HG02571 (cell line): ENCODE measurements around the gene AHNAK2.
A peak's percentile ranks its signal among the peaks of the same experiment; 100 is the strongest.
"Not testable (repeated sequence)": the region's sequence is repeated elsewhere in the genome, so short reads cannot be mapped to it uniquely, and the experiment has no call there.

Source experiments
- ATAC-seq: cut with Tn5 transposase; IDR thresholded peaks from one replicate; pipeline ENCODE4 v1.9.1; 2021; ENCODE audit warnings: mild to moderate bottlenecking, moderate library complexity; ENCODE audit not compliant: unreplicated experiment

AHNAK2 gene

GRCh38 chr14:104929268-104930230 is 48.6 kb downstream of the AHNAK2 start:
- no peak for ATAC-seq

- ATAC-seq, result no peak
Observed at GRCh38 chr14:104928391-104929133, 49.6 kb downstream of the AHNAK2 start.

GRCh38 chr14:104927901-104928300 is 50.3 kb downstream of the AHNAK2 start:
- no peak for ATAC-seq

GRCh38 chr14:104927432-104927816 is 50.8 kb downstream of the AHNAK2 start:
- ATAC-seq, result no peak

- ATAC-seq, result peak; percentile 79
Observed at GRCh38 chr14:104926619-104927431, 51.3 kb downstream of the AHNAK2 start.

GRCh38 chr14:104925855-104926609 is 52.1 kb downstream of the AHNAK2 start:
- ATAC-seq, result no peak

GRCh38 chr14:104925214-104925854 is 52.8 kb downstream of the AHNAK2 start:
- ATAC-seq, result no peak

- ATAC-seq, result no peak
Observed at GRCh38 chr14:104924421-104925213, 53.6 kb downstream of the AHNAK2 start, which contains the start of gene PLD4. PLD4 (plus strand) TSS chr14:104924879; CDS start chr14:104927141, 2,262 bp downstream.

GRCh38 chr14:104923640-104924420 is 54.3 kb downstream of the AHNAK2 start:
- no peak for ATAC-seq

- no peak for ATAC-seq
Observed at GRCh38 chr14:104919993-104920315, 58.2 kb downstream of the AHNAK2 start.

GRCh38 chr14:104919152-104919992 is 58.8 kb downstream of the AHNAK2 start:
- ATAC-seq, result not testable (repeated sequence)

GRCh38 chr14:104917993-104918392 is 60.2 kb downstream of the AHNAK2 start:
- no peak for ATAC-seq

GRCh38 chr14:104917116-104917515 is 61.1 kb downstream of the AHNAK2 start:
- no peak for ATAC-seq

- no peak for ATAC-seq
Observed at GRCh38 chr14:104913435-104913834, 64.7 kb downstream of the AHNAK2 start.

- no peak for ATAC-seq
Observed at GRCh38 chr14:104912053-104912452, 66.1 kb downstream of the AHNAK2 start.

GRCh38 chr14:104908303-104908702 is 69.9 kb downstream of the AHNAK2 start:
- ATAC-seq, result no peak

GRCh38 chr14:104905579-104905933 is 72.6 kb downstream of the AHNAK2 start:
- ATAC-seq, result not testable (repeated sequence)
